Choroid plexus epithelial cell (primary cell): ENCODE results near the gene NOP9.

ENCODE experiments used
- DNase-seq: peaks from one replicate; pipeline ENCODE4 v3.0.0-alpha.2; 2010; ENCODE audit warnings: low read depth
- H3K4me3 ChIP-seq: 2 replicates; pipeline ENCODE4 v1.5.1; 2011; ENCODE audit warnings: low read depth, mild to moderate bottlenecking, control low read depth, low read length, moderate library complexity
- CTCF ChIP-seq: conservative IDR thresholded peaks from 2 replicates; pipeline ENCODE4 v1.5.1; 2011; ENCODE audit warnings: low read depth, mild to moderate bottlenecking, control low read depth, inconsistent platforms, low read length, moderate library complexity

The NOP9 gene

DNA sequence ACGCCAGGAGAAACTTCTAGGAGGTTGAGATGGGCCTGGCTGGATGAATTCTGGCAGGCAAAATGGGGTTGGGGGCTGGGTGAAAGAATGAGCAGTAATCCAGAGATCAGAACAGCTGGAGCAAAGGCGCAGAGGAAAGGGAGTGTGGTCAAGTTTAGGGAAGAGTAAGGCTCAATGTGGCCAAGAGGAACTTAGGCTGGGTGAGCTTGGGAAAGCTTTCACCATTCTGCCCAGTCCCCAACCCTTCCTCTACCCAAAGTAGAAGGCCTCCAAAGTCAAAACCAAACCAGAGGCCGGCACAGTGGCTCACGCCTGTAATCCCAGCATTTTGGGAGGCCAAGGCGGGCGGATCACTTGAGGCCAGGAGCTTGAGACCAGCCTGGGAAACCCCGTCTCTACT, 18.0 kb upstream of the NOP9 start:
- TF ChIP-seq CTCF = no peak
- no peak overlapping the region for H3K4me3 ChIP-seq
- no peak for DNase-seq

DNA sequence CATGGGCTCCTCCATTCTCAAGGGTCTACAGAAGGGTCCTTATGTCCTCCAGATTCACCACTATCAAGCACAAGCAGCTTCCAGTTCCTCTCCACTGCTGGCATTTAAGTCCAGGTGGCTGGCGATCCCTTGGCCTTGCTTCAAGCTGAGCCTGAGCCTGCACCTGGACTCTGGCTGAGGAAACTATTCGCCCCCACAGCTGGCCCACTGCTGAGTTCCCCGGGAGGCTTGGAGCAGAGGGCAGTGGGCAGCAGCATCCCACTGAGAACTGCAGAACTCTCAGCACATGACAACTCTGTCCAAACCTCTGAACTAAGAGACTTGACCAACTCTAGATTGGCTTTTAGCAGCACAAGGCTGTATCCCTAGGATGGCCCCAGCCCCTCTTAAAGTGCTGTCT, 16.9 kb upstream of the NOP9 start:
- no peak for DNase-seq
- no peak for TF ChIP-seq CTCF
- H3K4me3 ChIP-seq = no peak overlapping the region

DNA sequence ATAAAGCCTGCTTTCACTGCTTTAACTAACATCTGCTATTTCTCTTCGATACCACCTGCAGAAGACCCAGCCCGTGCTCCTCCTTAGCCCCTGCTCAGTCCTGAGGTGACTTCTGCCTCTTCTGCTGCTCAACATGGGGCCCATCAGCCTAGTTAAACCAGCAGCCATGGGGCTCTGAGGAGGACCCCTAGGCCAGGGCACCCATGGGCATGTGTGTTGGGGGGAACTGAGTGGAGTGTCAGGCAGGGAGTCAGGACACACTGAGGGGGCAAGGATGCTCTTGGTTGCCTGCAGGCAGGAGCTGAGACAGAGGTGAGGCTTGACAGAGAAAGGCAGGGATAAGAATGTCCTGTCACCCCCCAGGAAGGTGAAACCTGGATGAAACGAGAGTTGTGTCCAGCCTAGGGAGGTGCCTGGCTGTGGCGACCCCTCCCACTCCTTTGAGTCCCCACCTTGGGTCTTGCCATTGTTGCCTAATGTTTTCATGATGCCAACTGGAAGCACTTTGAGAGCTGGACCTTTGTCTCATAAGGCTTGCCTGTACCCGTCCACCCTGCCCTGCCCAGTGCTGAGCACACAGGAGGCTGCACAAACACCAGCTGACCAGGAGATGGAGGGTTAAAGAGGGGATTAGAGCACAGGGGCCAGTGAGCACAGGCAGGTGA, 15.7 kb upstream of the NOP9 start:
- no peak for DNase-seq
- no peak for TF ChIP-seq CTCF
- no peak overlapping the region for H3K4me3 ChIP-seq

- DNase-seq = no peak
- no peak for TF ChIP-seq CTCF
Observed at GRCh38 chr14:24284501-24285035, 15.1 kb upstream of the NOP9 start.

GRCh38 chr14:24285351-24285750, 14.3 kb upstream of the NOP9 start:
- H3K4me3 ChIP-seq = no peak overlapping the region
- peak; percentile 2 for TF ChIP-seq CTCF
- DNase-seq = no peak

More at GRCh38 chr14:24284501-24285035, 15.1 kb upstream of the NOP9 start:
- H3K4me3 ChIP-seq = no peak overlapping the region

- no peak for DNase-seq
- no peak for TF ChIP-seq CTCF
- no peak overlapping the region for H3K4me3 ChIP-seq
Observed at GRCh38 chr14:24286996-24287395, 12.7 kb upstream of the NOP9 start.

GRCh38 chr14:24289649-24290280, 9.9 kb upstream of the NOP9 start:
- no peak overlapping the region for H3K4me3 ChIP-seq
- no peak for TF ChIP-seq CTCF
- no peak for DNase-seq
